A673 (cell line): Measurements from ENCODE around the gene TEAD3. TPM values are rescaled to one million over a fixed set of nuclear protein-coding genes. Genes with fewer than 3 reads are reported as not detected.
A peak's percentile ranks its signal among the peaks of the same experiment; 100 is the strongest.

Source experiments
- BruUV-seq: library from RNA; stranded (reverse); fragments of 400-500 nt; replicated peaks from 2 replicates; lab custom pipeline; 2021; lab: Mats Ljungman, UMichigan
- CTCF ChIA-PET: fragments of 300-600 bp; sonication (Branson Sonifier 250); formaldehyde crosslinking; loops from one replicate; lab custom pipeline; 2022; ENCODE audit warnings: antibody characterized with exemption; lab: Charles Lee
- POLR2A ChIA-PET: fragments of 300-600 bp; sonication (Branson Sonifier 250); formaldehyde crosslinking; loops from one replicate; lab custom pipeline; 2022; ENCODE audit warnings: antibody characterized with exemption; ENCODE audit not compliant: low non-redundant PET; lab: Charles Lee
- DNase-seq: peaks from one replicate; pipeline ENCODE4 v3.0.0-alpha.2; 2015; ENCODE audit warnings: low spot score
- H3K27ac ChIP-seq: fragments of 200-600 bp; sonication (generic); 2 replicates; pipeline ENCODE4 v1.5.1; 2016; ENCODE audit warnings: mixed run types, low read depth, mild to moderate bottlenecking, mixed read lengths, antibody characterized with exemption, low read length; ENCODE audit not compliant: poor library complexity, severe bottlenecking
- H3K27me3 ChIP-seq: fragments of 200-600 bp; sonication (generic); replicated peaks from 2 replicates; pipeline ENCODE4 v1.6.1; 2017; ENCODE audit warnings: mixed run types, low read depth, mild to moderate bottlenecking, mixed read lengths, antibody characterized with exemption, low read length; ENCODE audit not compliant: insufficient read depth, poor library complexity
- H3K36me3 ChIP-seq: fragments of 200-600 bp; sonication (generic); 2 replicates; pipeline ENCODE4 v1.6.1; 2016; ENCODE audit warnings: mixed run types, mild to moderate bottlenecking, mixed read lengths, antibody characterized with exemption, low read length; ENCODE audit not compliant: insufficient read depth, poor library complexity, severe bottlenecking
- H3K4me1 ChIP-seq: fragments of 200-600 bp; sonication (generic); 2 replicates; pipeline ENCODE4 v1.6.1; 2017; ENCODE audit warnings: mixed run types, mild to moderate bottlenecking, mixed read lengths, antibody characterized with exemption, low read length; ENCODE audit not compliant: insufficient read depth, poor library complexity, severe bottlenecking
- H3K4me3 ChIP-seq: fragments of 200-600 bp; sonication (generic); 2 replicates; pipeline ENCODE4 v1.5.1; 2016; ENCODE audit warnings: low read depth, mixed run types, mild to moderate bottlenecking, mixed read lengths, low read length; ENCODE audit not compliant: poor library complexity, severe bottlenecking
- H3K9me3 ChIP-seq: fragments of 200-600 bp; sonication (generic); 2 replicates; pipeline ENCODE4 v1.6.1; 2016; ENCODE audit warnings: mixed run types, low read depth, mild to moderate bottlenecking, mixed read lengths, antibody characterized with exemption, low read length; ENCODE audit not compliant: poor library complexity, severe bottlenecking
- CTCF ChIP-seq: fragments of 300-800, 200-600 bp; sonication (generic); conservative IDR thresholded peaks from 2 replicates; pipeline ENCODE4 v1.5.1; 2017; ENCODE audit warnings: low read depth, mild to moderate bottlenecking, antibody characterized with exemption, low read length, moderate library complexity, mixed read lengths
- EZH2 ChIP-seq: fragments of 200-600 bp; sonication (generic); IDR thresholded peaks from 2 replicates; pipeline ENCODE4 v1.6.1; 2017; ENCODE audit warnings: borderline replicate concordance, low read depth, mild to moderate bottlenecking, mixed read lengths, antibody characterized with exemption, low read length; ENCODE audit not compliant: poor library complexity, severe bottlenecking
- intact Hi-C: fragments of 100-400 bp; cut with micrococcal nuclease; formaldehyde crosslinking; loops from one replicate; pipeline ENCODE4 v1.10.0; 2022; ENCODE audit not compliant: unreplicated experiment
- total RNA-seq: library from RNA; stranded (reverse); gene quantifications from 2 replicates; pipeline ENCODE4 v1.2.3, GENCODE V29; 2021

TEAD3 gene
- total RNA-seq, 1 experiment from 2014 or later: 10.3 TPM

- Histone ChIP-seq H3K36me3 (no peaks in the 10 kb centered on the region), H3K4me1 (no peaks in the 10 kb centered on the region), H3K4me3 (no peak overlapping the region), H3K27ac (no peak overlapping the region), H3K9me3 (no peaks in the 10 kb centered on the region), H3K27me3 (no peaks in the 10 kb centered on the region)
- ChIA-PET POLR2A (no interaction called here), CTCF (no interaction called here)
- BruUV-seq: no TSS peak
- intact Hi-C loops: no loop called here
- TF ChIP-seq CTCF: no peak
- TF ChIP-seq EZH2: no peak
- DNase-seq: no peak
Measured at GRCh38 chr6:35445691-35446090, 51.2 kb downstream of the TEAD3 start.

- no TSS peak for BruUV-seq
- Histone ChIP-seq H3K36me3 (no peaks in the 10 kb centered on the region), H3K4me3 (no peak overlapping the region), H3K4me1 (no peaks in the 10 kb centered on the region), H3K27me3 (no peaks in the 10 kb centered on the region), H3K9me3 (no peaks in the 10 kb centered on the region), H3K27ac (no peak overlapping the region)
- CTCF ChIA-PET: no interaction called here
- peak; percentile 37 for DNase-seq
- intact Hi-C loops: no loop called here
- no peak for TF ChIP-seq EZH2
- no peak for TF ChIP-seq CTCF
- POLR2A ChIA-PET: no interaction called here
Measured at GRCh38 chr6:35443341-35444030, 53.4 kb downstream of the TEAD3 start.

- no peaks in the 10 kb centered on the region for H3K27me3 ChIP-seq
- no peak overlapping the region for H3K27ac ChIP-seq
- TF ChIP-seq CTCF: no peak
- no peak for TF ChIP-seq EZH2
- no TSS peak for BruUV-seq
- POLR2A ChIA-PET: no interaction called here
- no peak overlapping the region for H3K4me3 ChIP-seq
- no peaks in the 10 kb centered on the region for H3K36me3 ChIP-seq
- intact Hi-C loops: no loop called here
- no peaks in the 10 kb centered on the region for H3K4me1 ChIP-seq
- CTCF ChIA-PET: no interaction called here
- no peaks in the 10 kb centered on the region for H3K9me3 ChIP-seq
- no peak for DNase-seq
Measured at GRCh38 chr6:35442693-35443092, 54.2 kb downstream of the TEAD3 start.
